Left forelimb (tissue), 1 donor: ENCODE data around the gene HIPK2.

Experiments used
- DNase-seq: peaks from one replicate; pipeline ENCODE4 v3.0.0-alpha.2; 2018; ENCODE audit warnings: low spot score

HIPK2 gene

GRCh38 chr7:139750459-139751095, 27.2 kb downstream of the HIPK2 start:
- no peak for DNase-seq

DNA sequence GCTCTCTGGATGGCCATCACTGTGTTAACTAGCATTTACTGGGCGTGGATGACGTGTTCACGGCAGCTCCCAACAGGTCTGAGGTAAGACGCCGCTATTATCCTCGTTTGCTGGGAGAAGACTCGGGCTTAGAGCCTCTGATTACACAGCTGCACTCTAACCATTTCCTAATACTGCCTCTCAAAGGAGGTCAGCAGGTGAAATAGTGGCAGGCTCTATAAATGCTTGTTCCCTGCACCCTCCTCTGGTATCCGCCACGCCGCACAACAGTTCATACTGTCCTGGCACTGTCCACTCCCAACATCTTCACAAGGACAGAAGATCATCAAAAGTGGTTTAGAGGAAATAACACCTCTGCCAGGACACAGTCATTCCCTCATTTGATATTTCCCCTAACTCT, 28.3 kb downstream of the HIPK2 start:
- no peak for DNase-seq

DNA sequence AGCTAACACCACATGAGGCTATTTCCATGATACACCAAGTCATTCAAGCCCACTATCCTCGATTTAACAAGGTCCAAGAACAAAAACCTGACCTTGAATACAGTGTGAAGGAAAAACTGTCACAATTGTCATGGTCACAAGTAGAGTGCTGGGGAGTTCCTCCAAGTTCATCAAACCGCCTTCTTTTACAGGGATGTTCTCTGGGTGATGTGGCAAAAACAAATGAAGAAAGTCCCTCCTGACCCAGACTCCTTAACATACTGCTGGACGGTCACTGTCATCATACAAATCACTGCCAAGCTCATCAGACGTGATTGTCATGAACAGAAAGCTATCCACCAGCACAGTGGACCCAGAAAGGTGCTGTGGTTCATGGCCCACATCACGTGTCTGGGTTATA, 28.9 kb downstream of the HIPK2 start:
- no peak for DNase-seq

DNA sequence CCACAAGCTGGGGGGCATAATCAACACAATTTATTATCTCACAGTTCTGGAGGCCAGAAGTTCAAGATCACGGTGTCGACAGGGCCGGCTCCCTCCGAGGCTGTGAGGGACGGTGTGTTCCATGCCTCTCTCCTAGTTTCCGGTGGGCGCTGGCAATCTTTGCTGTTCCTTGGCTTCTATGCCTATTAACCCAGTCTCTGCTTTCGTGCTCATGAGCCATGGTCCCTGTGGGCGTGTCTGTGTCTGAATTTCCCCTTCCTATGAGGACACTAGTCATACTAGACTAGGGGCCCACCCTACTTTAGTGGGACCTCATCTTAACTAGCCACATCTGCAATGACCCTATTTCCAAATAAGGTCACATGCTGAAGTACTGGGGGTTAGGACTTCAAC, 29.4 kb downstream of the HIPK2 start:
- DNase-seq = no peak

- DNase-seq = no peak
These were observed 30.0 kb downstream of the HIPK2 start for GRCh38 chr7:139747662-139748372.

GRCh38 chr7:139746652-139747051, 31.1 kb downstream of the HIPK2 start:
- no peak for DNase-seq

DNA sequence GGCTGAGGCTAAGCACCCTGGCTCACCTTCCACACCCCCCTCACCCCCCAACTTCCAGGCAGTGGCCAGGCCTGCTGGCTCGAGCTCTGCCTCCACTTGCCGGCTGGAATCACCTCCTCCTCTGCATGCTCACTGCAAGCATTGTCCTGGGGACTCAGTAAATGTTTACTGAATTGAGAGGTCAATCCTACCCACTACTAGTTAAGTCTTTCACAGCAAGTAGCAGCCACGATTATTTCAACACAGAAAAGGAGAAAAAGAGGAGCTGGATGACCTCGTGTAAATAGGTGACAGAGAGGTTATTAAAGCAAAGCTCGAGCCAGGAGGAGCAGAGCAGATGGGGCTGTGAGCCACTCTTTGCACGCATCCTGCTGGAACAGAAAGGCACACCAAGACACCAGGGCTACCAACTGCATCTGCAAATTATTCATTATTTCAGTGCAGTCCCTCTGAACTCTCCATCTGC, 32.1 kb downstream of the HIPK2 start:
- DNase-seq = no peak

- DNase-seq = no peak
These were observed 32.8 kb downstream of the HIPK2 start for GRCh38 chr7:139744768-139745677.

DNA sequence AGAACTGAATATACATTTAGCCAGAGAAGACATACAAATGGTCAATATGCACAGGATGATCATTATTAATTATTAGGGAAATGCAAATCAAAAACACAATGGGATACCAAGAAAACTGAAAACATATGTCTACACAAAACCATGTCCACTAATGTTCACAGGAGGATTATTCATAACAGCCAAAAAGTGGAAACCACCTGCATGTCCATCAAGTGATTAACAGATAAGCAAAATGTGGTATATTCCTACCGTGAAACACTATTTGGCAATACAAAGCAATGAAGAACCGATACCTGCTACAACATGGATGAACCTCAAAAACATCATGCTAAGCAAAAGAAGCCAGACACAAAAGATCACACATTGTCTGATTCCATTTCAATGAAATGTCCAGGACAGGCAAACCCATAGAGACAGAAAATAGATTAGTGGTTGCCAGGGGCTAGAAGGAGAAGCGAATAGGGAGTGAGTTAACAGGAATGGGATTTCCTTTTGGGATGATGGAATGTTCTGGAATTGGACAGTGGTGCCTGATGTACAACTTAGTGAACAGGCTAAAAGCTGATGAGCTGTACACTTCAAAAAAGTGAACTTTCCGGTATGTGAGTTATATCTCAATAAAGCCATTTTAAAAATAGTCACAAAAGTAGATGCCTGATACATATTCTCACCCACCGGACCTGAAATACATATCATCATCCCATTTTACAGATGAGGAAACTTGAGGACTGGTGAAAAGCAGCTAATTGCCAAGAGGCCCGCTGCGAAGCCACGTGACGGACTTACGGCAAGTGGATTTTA, 33.6 kb downstream of the HIPK2 start:
- no peak for DNase-seq

DNA sequence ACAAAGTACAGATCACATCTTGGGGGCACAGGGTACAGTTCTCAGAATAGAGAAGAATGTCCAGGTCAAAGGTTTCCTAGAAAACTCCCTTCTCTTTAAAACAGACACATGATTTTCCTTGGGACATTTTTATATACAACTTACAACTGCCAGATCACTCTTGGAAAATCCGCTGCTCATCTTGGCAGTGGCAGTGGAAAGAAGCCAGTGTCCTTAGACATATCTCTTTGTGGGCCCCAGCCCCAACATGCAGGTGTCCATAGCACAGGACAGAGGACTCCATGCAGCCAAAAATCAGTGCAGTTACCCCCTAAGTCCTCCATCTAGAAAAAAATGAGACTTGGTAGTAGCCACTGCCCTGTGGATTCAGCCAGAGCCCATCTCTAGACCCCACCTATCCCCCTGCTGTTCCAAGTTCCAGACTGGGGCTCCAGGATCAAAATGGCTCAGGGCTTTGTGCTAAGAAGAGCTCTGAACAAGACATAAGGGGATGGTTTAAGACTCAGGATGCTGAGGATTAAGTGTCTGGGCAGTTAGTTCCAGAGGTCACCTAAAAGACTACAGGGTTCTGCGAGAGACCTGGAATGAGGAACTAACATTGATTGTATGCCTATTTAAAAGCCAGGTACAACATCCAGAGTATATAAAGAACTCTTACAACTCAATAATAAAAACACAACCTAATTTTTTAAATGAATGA, 34.4 kb downstream of the HIPK2 start:
- DNase-seq = no peak

- DNase-seq = no peak
These were observed 35.9 kb downstream of the HIPK2 start for GRCh38 chr7:139741789-139742344.

DNA sequence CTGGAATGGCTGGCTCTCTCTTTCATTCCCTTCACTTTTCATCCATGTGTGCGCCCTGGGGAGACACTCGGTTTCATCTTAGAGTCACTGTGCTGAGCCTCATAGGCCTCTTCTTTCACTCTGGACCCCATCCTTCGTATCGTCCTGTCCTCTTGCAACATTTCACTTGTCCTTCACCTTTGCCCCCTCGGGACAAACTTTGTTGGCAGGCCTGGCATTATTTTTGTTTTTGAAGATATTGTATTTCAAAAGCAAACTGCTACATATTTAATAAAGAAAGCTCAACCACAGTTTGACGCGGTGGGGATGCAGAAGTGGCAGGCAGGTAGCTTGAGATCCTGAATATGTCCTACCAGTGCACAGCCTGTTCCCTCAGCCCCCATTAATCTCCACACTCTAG, 36.6 kb downstream of the HIPK2 start:
- no peak for DNase-seq

DNA sequence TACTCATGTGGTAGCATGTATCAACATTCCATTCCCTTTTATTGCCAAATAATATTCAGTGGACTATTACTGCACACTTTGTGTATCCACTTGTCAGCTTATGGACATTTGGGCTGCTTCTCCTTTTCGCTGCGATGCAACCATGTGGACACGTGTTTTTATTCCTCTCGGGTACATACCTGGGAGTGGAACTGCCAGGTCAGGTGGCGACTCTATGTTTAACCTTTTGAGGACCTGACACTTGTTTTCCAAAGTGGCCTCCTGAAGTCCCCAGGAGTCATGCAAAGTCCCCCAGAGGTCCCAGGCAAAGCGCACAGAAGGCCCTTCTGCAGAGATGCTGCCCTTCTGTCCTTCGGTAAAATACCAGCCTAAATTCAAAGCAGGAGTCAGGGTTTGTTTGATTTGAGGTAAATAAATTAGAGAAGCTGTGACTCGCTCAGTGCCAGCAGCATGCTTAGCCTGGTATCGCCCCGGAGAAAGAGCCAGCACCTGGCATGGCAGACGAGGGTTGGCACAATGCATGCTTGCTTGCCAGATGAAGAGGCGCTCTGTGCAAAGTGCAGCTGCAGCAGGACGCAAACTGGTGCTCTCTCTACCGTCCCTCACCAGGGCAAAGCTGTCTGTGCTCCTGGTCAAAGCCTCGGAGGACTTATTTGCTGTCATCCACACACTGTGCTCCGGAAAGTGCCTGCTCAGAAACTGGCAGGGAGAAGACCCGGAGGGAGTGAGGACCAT, 37.8 kb downstream of the HIPK2 start:
- DNase-seq = no peak

DNA sequence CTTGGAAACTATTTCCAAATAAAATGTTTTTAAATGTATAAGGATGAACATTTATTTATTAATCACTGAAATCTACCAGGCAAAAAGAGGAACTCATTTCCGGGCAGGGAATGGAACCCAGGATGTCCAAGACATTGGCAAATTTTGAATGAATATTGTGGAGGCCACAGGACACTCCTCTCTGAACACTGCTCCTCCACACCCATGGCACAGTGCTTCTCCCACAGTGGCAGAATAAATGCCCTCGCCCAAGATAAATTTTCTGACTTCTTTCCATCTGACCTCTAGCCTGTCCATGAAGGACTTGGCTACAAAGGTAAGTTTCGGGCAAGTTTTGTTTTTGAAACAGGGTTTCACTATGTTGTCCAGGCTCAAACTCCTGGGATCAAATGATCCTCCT, 39.0 kb downstream of the HIPK2 start:
- no peak for DNase-seq

DNA sequence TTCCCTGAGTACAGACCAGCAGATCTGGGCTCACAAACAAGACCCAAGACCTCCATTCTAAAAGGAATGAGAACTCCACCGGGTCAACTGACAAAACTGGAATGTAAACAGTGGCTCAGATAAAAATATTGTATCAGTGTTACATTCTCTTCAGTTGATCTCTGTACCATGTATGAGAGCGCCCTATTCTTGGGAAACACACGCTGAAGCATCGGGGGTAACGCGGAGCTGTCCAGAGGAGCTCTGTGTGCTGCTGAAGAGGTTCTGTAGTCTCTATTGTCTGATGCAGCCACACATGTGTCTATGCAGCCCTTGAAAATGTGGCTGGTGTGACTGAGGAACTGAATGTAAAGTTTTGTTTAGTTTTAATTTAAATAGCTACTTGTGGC, 39.7 kb downstream of the HIPK2 start:
- DNase-seq = no peak

DNA sequence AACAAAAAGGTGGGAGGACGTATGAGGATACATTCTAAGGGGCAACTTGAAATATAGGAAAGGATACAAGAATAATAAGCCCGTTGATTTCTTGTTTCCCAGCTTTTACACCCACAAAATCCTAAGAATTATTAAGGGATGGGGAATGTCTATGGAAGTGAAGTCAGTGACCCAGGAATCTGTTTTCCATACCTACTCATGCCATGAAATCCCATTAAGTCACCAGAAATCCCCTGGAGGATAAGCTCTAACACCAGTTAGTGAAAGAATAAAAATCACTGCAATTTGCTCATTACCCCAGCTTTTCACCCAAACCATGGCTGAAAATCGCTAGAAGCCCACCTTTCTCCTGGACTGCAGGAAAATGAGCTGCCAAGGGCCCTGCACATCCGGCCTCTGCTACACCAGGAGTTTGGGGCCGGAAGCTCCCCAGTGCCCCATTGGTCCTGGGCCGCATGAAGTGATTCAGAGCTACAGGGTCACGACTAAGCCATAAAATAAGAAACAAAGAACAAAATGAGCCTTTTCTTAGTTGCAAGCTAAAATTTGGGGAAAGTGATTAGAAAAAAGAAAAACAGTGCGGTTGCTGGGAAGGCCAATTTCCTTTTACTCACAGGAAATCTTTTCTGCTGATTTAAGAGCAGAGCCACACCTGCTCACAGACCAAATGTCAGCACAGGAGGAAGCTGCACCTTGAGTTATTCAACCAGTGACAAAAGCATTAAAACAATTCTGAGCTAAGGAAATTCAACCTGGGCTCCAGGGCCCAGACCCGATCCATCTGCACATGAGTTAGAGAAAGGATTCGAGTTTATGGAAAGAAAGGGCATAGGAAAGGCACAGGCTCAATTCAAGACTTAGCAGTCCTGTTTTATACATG, 40.3 kb downstream of the HIPK2 start:
- no peak for DNase-seq

GRCh38 chr7:139735912-139736595, 41.7 kb downstream of the HIPK2 start:
- no peak for DNase-seq

GRCh38 chr7:139735466-139735865, 42.3 kb downstream of the HIPK2 start:
- no peak for DNase-seq

DNA sequence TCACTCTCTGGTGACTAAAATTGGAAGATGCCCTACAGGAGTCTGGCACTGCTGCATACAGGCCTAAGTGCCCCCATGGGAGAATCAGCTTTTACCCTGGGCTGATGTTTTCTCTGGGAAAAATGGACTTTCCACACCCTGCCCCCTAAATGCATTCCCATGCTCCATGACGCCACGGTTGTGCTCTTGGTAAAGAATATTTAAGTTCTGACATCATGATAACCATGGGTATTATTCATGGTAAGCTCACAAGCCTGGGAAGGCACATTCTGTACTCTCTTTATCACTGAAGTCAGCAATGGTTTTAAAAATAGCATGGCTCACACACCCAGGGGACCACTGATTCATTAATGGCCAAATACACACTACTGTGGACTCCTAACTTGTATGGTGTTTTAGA, 43.4 kb downstream of the HIPK2 start:
- DNase-seq = no peak
